IMR-90 (cell line): ENCODE measurements around the gene PCSK6.

Experiments used
- BHLHE40 ChIP-seq: fragments of 150-350 bp; IDR thresholded peaks from 2 replicates; pipeline ENCODE4 v1.6.1; 2016; ENCODE audit warnings: mild to moderate bottlenecking, low read depth, low read length
- CEBPB ChIP-seq: IDR thresholded peaks from 2 replicates; pipeline ENCODE4 v1.6.1; 2012; ENCODE audit warnings: low read depth, low read length, improper control_type of control experiment
- CTCF ChIP-seq: conservative IDR thresholded peaks from 2 replicates; pipeline ENCODE4 v1.5.1; 2012; ENCODE audit warnings: mild to moderate bottlenecking, low read depth, low read length, improper control_type of control experiment
- ELK1 ChIP-seq: fragments of 150-350 bp; IDR thresholded peaks from 2 replicates; pipeline ENCODE4 v1.6.1; 2016; ENCODE audit warnings: low read depth, mild to moderate bottlenecking, low read length, moderate library complexity, borderline replicate concordance
- FOS ChIP-seq: fragments of 150-350 bp; IDR thresholded peaks from 2 replicates; pipeline ENCODE4 v1.6.1; 2016; ENCODE audit warnings: low read depth, low read length
- MAFK ChIP-seq: IDR thresholded peaks from 2 replicates; pipeline ENCODE4 v1.6.1; 2012; ENCODE audit warnings: low read depth, low read length, improper control_type of control experiment
- MAZ ChIP-seq: IDR thresholded peaks from 2 replicates; pipeline ENCODE4 v1.6.1; 2012; ENCODE audit warnings: low read depth, mild to moderate bottlenecking, low read length, improper control_type of control experiment, moderate library complexity, borderline replicate concordance
- MXI1 ChIP-seq: IDR thresholded peaks from 2 replicates; pipeline ENCODE4 v1.6.1; 2012; ENCODE audit warnings: low read depth, mild to moderate bottlenecking, low read length, moderate library complexity, borderline replicate concordance
- POLR2A ChIP-seq: IDR thresholded peaks from 2 replicates; pipeline ENCODE4 v1.6.1; 2012; ENCODE audit warnings: mild to moderate bottlenecking, low read depth, low read length
- RAD21 ChIP-seq: IDR thresholded peaks from 2 replicates; pipeline ENCODE4 v1.6.1; 2012; ENCODE audit warnings: low read length, improper control_type of control experiment
- RCOR1 ChIP-seq: IDR thresholded peaks from 2 replicates; pipeline ENCODE4 v1.6.1; 2012; ENCODE audit warnings: mild to moderate bottlenecking, low read length, improper control_type of control experiment; ENCODE audit not compliant: insufficient replicate concordance
- RFX5 ChIP-seq: IDR thresholded peaks from 2 replicates; pipeline ENCODE4 v1.8.0; 2012; ENCODE audit warnings: low read depth, mild to moderate bottlenecking, low read length, moderate library complexity
- SMC3 ChIP-seq: fragments of 150-350 bp; IDR thresholded peaks from 2 replicates; pipeline ENCODE4 v1.6.1; 2016; ENCODE audit warnings: low read depth, mild to moderate bottlenecking, antibody characterized with exemption, low read length, moderate library complexity
- USF2 ChIP-seq: fragments of 150-350 bp; IDR thresholded peaks from 2 replicates; pipeline ENCODE4 v1.6.1; 2017; ENCODE audit warnings: mild to moderate bottlenecking, antibody characterized with exemption, low read length, low read depth

- no peak for TF ChIP-seq CTCF
- TF ChIP-seq RCOR1: no peak
- no peak for TF ChIP-seq MAZ
- TF ChIP-seq CEBPB: no peak
- TF ChIP-seq MAFK: no peak
- no peak for TF ChIP-seq BHLHE40
- no peak for TF ChIP-seq USF2
- TF ChIP-seq POLR2A: no peak
- TF ChIP-seq RFX5: no peak
- TF ChIP-seq MXI1: no peak
- no peak for TF ChIP-seq ELK1
- TF ChIP-seq RAD21: no peak
- TF ChIP-seq SMC3: no peak
- TF ChIP-seq FOS: no peak
Measured at GRCh38 chr15:101431301-101431700, 58.2 kb downstream of the PCSK6 start.
